Measurements from ENCODE around the gene PDLIM5.
A peak's percentile ranks its signal among the peaks of the same experiment; 100 is the strongest.

The PDLIM5 gene

DNA sequence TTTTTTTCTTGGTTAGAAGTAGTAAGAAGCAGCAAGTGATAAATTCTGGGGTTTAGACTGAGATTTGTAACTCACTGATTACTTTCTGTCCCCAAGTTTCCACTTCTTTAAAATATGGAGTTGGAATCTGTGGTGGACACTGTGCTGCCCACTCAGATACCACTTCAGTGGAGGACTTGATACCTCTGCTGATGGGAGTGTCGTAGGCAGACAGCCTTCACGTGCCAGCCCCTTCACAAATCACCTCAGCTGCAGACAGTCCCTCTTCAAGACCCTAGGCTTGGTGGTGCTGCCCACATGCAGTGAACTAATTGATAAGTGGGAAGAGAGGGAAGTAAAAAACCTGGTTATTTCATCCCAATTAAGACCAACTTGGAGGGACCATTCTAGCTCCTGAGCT is 139.5 kb downstream of the PDLIM5 start:
- Histone ChIP-seq H3K23ac (ENCODE audit: low read length in 2 of 2) (no peak overlapping the region), H3K4ac (ENCODE audit: low read depth in 1 of 2, low read length in 2 of 2) (no peak overlapping the region), H3K4me2 (ENCODE audit: low read length, poor library complexity, severe bottlenecking) (no peak overlapping the region), H4K8ac (ENCODE audit: low read length) (no peak overlapping the region), H3K4me3 (ENCODE audit: insufficient read depth in 1 of 2, low read depth in 1 of 2, low read length in 2 of 2) (no peak overlapping the region), H4K91ac (ENCODE audit: low read length) (no peak overlapping the region), H2AK5ac (ENCODE audit: low read length, severe bottlenecking) (no peak overlapping the region), H2BK5ac (ENCODE audit: low read depth, low read length, poor library complexity, severe bottlenecking) (no peak overlapping the region), H3K9me3 (ENCODE audit: control insufficient read depth, low read length) (no peaks in the 10 kb centered on the region), H2BK12ac (ENCODE audit: low read length in 2 of 2) (no peak overlapping the region), H3K9ac (ENCODE audit: low read length) (no peak overlapping the region), H3K18ac (ENCODE audit: low read depth in 1 of 2, low read length in 2 of 2) (no peak overlapping the region), H3K27me3 (ENCODE audit: control insufficient read depth in 1 of 2, insufficient read depth in 1 of 2, low read length in 2 of 2) (no peaks in the 10 kb centered on the region), H3K4me1 (ENCODE audit: control insufficient read depth, insufficient read depth, low read depth, low read length) (peaks cover 2% of the 10 kb centered on the region), H3K27ac (ENCODE audit: low read length, poor library complexity, severe bottlenecking) (no peak overlapping the region), H3K36me3 (ENCODE audit: control insufficient read depth in 1 of 2, insufficient read depth in 2 of 2, low read depth in 1 of 2, low read length in 2 of 2) (peaks cover 8 to 36% of the 10 kb centered on the region in 2 experiments), H2AFZ (ENCODE audit: low read depth, low read length) (no peak overlapping the region), H3K79me1 (replicated peaks; ENCODE audit: low read length, poor library complexity, severe bottlenecking) (peaks cover 14% of the 10 kb centered on the region), H3K14ac (ENCODE audit: low read length in 2 of 2) (no peak overlapping the region), H2BK15ac (ENCODE audit: low read depth, poor library complexity, severe bottlenecking) (no peak overlapping the region), H2BK120ac (ENCODE audit: low read depth, low read length) (no peak overlapping the region)
- no peak for DNase-seq
- WGBS: 100% methylated on average over 2 of the region's 2 CpGs

DNA sequence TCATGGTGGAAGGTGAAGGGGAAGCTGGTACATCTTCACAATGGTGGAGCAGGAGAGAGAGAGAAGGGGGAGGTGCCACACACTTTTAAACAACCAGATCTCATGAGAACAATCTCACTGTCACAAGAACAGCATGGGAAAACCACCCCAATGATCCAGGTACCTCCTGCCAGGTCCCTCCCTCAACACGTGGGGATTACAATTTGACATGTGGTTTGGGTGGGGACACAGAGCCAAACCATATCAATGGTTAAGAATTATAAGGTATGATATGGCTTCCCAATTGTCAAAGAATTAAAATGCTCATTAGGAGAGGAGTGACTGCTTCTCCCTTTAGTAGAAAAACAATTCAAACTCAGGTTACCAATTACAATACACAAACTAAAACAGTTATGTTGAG is 143.3 kb downstream of the PDLIM5 start:
- Histone ChIP-seq H3K4ac (ENCODE audit: low read depth in 1 of 2, low read length in 2 of 2) (no peak overlapping the region), H2BK5ac (ENCODE audit: low read depth, low read length, poor library complexity, severe bottlenecking) (no peak overlapping the region), H3K36me3 (ENCODE audit: control insufficient read depth in 1 of 2, insufficient read depth in 2 of 2, low read depth in 1 of 2, low read length in 2 of 2) (peaks cover 8 to 31% of the 10 kb centered on the region in 2 experiments), H3K14ac (ENCODE audit: low read length in 2 of 2) (no peak overlapping the region), H3K4me3 (ENCODE audit: insufficient read depth in 1 of 2, low read depth in 1 of 2, low read length in 2 of 2) (no peak overlapping the region), H3K27me3 (ENCODE audit: control insufficient read depth in 1 of 2, insufficient read depth in 1 of 2, low read length in 2 of 2) (no peaks in the 10 kb centered on the region), H3K27ac (ENCODE audit: low read length, poor library complexity, severe bottlenecking) (no peak overlapping the region), H2AFZ (ENCODE audit: low read depth, low read length) (no peak overlapping the region), H2BK120ac (ENCODE audit: low read depth, low read length) (no peak overlapping the region), H3K23ac (ENCODE audit: low read length in 2 of 2) (no peak overlapping the region), H3K79me1 (replicated peaks; ENCODE audit: low read length, poor library complexity, severe bottlenecking) (peaks cover 14% of the 10 kb centered on the region), H3K9me3 (ENCODE audit: control insufficient read depth, low read length) (no peaks in the 10 kb centered on the region), H3K18ac (ENCODE audit: low read depth in 1 of 2, low read length in 2 of 2) (no peak overlapping the region), H2BK15ac (ENCODE audit: low read depth, poor library complexity, severe bottlenecking) (no peak overlapping the region), H4K8ac (ENCODE audit: low read length) (peak overlapping the region; percentile 37), H2BK12ac (ENCODE audit: low read length in 2 of 2) (peak overlapping the region in 1 of 2 experiments; percentile 42), H2AK5ac (ENCODE audit: low read length, severe bottlenecking) (no peak overlapping the region), H4K91ac (ENCODE audit: low read length) (no peak overlapping the region), H3K4me2 (ENCODE audit: low read length, poor library complexity, severe bottlenecking) (no peak overlapping the region), H3K4me1 (ENCODE audit: control insufficient read depth, insufficient read depth, low read depth, low read length) (peaks cover 2% of the 10 kb centered on the region), H3K9ac (ENCODE audit: low read length) (no peak overlapping the region)
- no CpG with 5 or more reads among the region's 1 CpG for WGBS
- no peak for DNase-seq

DNA sequence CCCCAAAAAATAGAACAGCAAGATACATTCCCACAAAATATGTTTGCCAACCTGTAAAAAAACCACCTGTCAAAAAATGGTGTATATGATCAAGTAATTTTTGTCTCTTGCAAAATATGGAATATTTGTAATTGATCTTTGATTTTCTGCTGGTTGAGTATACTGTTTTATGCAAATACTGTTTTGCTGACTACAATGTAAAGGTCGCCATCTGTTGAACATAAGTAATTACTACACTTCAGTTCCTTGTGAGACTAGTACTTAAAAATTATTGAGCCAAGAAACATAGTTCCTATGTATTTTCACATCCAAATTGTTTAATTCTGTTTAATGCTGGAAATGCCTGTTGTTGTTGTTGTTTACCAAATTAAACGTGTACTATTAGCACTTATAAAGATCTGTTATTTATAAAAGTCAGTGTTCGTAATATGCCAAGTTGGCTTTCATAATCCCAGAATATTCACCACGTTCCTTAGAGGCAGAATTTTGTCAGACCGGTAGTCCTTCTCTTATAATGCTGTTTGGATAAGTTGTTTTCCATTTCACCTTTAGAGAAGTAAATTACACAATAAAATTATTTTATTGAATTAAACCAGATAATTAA is 144.2 kb downstream of the PDLIM5 start:
- no peak overlapping the region for H4K8ac ChIP-seq (ENCODE audit: low read length)
- no peak overlapping the region for H2BK12ac ChIP-seq (ENCODE audit: low read length in 2 of 2)
- H3K9me3 ChIP-seq (ENCODE audit: control insufficient read depth, low read length): no peaks in the 10 kb centered on the region
- H3K14ac ChIP-seq (ENCODE audit: low read length in 2 of 2): no peak overlapping the region
- H3K4me2 ChIP-seq (ENCODE audit: low read length, poor library complexity, severe bottlenecking): no peak overlapping the region
- H2BK15ac ChIP-seq (ENCODE audit: low read depth, poor library complexity, severe bottlenecking): no peak overlapping the region
- no peak overlapping the region for H3K18ac ChIP-seq (ENCODE audit: low read depth in 1 of 2, low read length in 2 of 2)
- no CpG with 5 or more reads among the region's 5 CpGs for WGBS
- no peak overlapping the region for H2AFZ ChIP-seq (ENCODE audit: low read depth, low read length)
- H3K36me3 ChIP-seq (ENCODE audit: control insufficient read depth in 1 of 2, insufficient read depth in 2 of 2, low read depth in 1 of 2, low read length in 2 of 2): peaks cover 8 to 31% of the 10 kb centered on the region in 2 experiments
- no peak overlapping the region for H3K4ac ChIP-seq (ENCODE audit: low read depth in 1 of 2, low read length in 2 of 2)
- no peak overlapping the region for H3K23ac ChIP-seq (ENCODE audit: low read length in 2 of 2)
- no peak overlapping the region for H2BK5ac ChIP-seq (ENCODE audit: low read depth, low read length, poor library complexity, severe bottlenecking)
- no peak overlapping the region for H4K91ac ChIP-seq (ENCODE audit: low read length)
- DNase-seq: peak; percentile 68
- H3K27ac ChIP-seq (ENCODE audit: low read length, poor library complexity, severe bottlenecking): no peak overlapping the region
- H2BK120ac ChIP-seq (ENCODE audit: low read depth, low read length): no peak overlapping the region
- no peak overlapping the region for H3K4me3 ChIP-seq (ENCODE audit: insufficient read depth in 1 of 2, low read depth in 1 of 2, low read length in 2 of 2)
- H3K27me3 ChIP-seq (ENCODE audit: control insufficient read depth in 1 of 2, insufficient read depth in 1 of 2, low read length in 2 of 2): no peaks in the 10 kb centered on the region
- no peaks in the 10 kb centered on the region for H3K4me1 ChIP-seq (ENCODE audit: control insufficient read depth, insufficient read depth, low read depth, low read length)
- no peak overlapping the region for H2AK5ac ChIP-seq (ENCODE audit: low read length, severe bottlenecking)
- no peak overlapping the region for H3K9ac ChIP-seq (ENCODE audit: low read length)
- peaks cover 12% of the 10 kb centered on the region for H3K79me1 ChIP-seq (replicated peaks; ENCODE audit: low read length, poor library complexity, severe bottlenecking)

DNA sequence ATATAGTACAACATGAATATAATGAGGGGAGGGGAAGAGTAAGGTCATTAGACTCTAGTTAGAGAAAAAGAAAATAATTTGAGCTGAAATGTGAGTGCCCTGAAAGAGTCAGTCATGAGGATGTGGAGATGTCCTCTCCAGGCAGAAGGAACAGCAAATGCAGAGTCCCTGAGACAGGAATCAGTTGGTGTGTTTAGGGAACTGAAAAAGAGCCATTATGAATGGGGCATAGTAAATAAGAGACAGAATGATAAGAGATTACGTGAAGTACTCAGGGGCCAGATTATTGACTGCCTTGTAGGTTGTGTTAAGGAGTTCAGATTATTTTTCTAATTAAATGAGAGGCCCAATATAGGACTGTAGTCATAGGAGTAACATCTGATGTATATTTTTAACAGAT is 147.0 kb downstream of the PDLIM5 start:
- Histone ChIP-seq H3K4me1 (ENCODE audit: control insufficient read depth, insufficient read depth, low read depth, low read length) (peaks cover 4% of the 10 kb centered on the region), H4K8ac (ENCODE audit: low read length) (no peak overlapping the region), H3K23ac (ENCODE audit: low read length in 2 of 2) (no peak overlapping the region), H2AFZ (ENCODE audit: low read depth, low read length) (no peak overlapping the region), H3K18ac (ENCODE audit: low read depth in 1 of 2, low read length in 2 of 2) (no peak overlapping the region), H3K36me3 (ENCODE audit: control insufficient read depth in 1 of 2, insufficient read depth in 2 of 2, low read depth in 1 of 2, low read length in 2 of 2) (peaks cover 5 to 13% of the 10 kb centered on the region in 2 experiments), H2BK120ac (ENCODE audit: low read depth, low read length) (no peak overlapping the region), H2BK15ac (ENCODE audit: low read depth, poor library complexity, severe bottlenecking) (no peak overlapping the region), H2BK5ac (ENCODE audit: low read depth, low read length, poor library complexity, severe bottlenecking) (no peak overlapping the region), H3K4me3 (ENCODE audit: insufficient read depth in 1 of 2, low read depth in 1 of 2, low read length in 2 of 2) (no peak overlapping the region), H4K91ac (ENCODE audit: low read length) (no peak overlapping the region), H2BK12ac (ENCODE audit: low read length in 2 of 2) (no peak overlapping the region), H3K9ac (ENCODE audit: low read length) (no peak overlapping the region), H3K9me3 (ENCODE audit: control insufficient read depth, low read length) (no peaks in the 10 kb centered on the region), H3K79me1 (replicated peaks; ENCODE audit: low read length, poor library complexity, severe bottlenecking) (peaks cover 9% of the 10 kb centered on the region), H3K27me3 (ENCODE audit: control insufficient read depth in 1 of 2, insufficient read depth in 1 of 2, low read length in 2 of 2) (no peaks in the 10 kb centered on the region), H2AK5ac (ENCODE audit: low read length, severe bottlenecking) (no peak overlapping the region), H3K14ac (ENCODE audit: low read length in 2 of 2) (no peak overlapping the region), H3K27ac (ENCODE audit: low read length, poor library complexity, severe bottlenecking) (no peak overlapping the region), H3K4me2 (ENCODE audit: low read length, poor library complexity, severe bottlenecking) (no peak overlapping the region), H3K4ac (ENCODE audit: low read depth in 1 of 2, low read length in 2 of 2) (no peak overlapping the region)
- WGBS: 89% methylated on average over 1 of the region's 1 CpG
- DNase-seq: no peak

All from mesenchymal stem cell (in vitro differentiated cells and primary cell).